DMS114 treated with DMSO at 0.1 percent for 48 hours (cell line): ENCODE data around the gene CTRL.
"Not testable (repeated sequence)": the region's sequence is repeated elsewhere in the genome, so short reads cannot be mapped to it uniquely, and the experiment has no call there.

Experiments used
- DNase-seq: peaks from one replicate; lab custom pipeline; 2025; ENCODE audit not compliant: unreplicated experiment; lab: John Stamatoyannopoulos, UW

The CTRL gene

GRCh38 chr16:67931712-67932461 is at the start of gene CTRL:
TSS of gene CTRL (minus strand) at chr16:67931862. CDS start at chr16:67931852, 10 bp downstream.
- no peak for DNase-seq

GRCh38 chr16:67979955-67980678 is 48.5 kb upstream of the CTRL start, which contains the start of gene DPEP3:
TSS of gene DPEP3 (minus strand) at chr16:67980499. CDS start at chr16:67980380, 119 bp downstream.
- no peak for DNase-seq

- no peak for DNase-seq
Measured at GRCh38 chr16:67977469-67978227, 46.0 kb upstream of the CTRL start.

- no peak for DNase-seq
Measured at GRCh38 chr16:67977005-67977404, 45.3 kb upstream of the CTRL start.

- no peak for DNase-seq
Measured at GRCh38 chr16:67976205-67976604, 44.5 kb upstream of the CTRL start.

- no peak for DNase-seq
Measured at GRCh38 chr16:67975321-67976105, 43.9 kb upstream of the CTRL start.

GRCh38 chr16:67972285-67972684 is 40.6 kb upstream of the CTRL start:
- DNase-seq: not testable (repeated sequence)

- DNase-seq: no peak
Measured at GRCh38 chr16:67971111-67971510, 39.4 kb upstream of the CTRL start.

GRCh38 chr16:67969254-67970039 is 37.8 kb upstream of the CTRL start:
- DNase-seq: no peak

- peak; percentile 69 for DNase-seq
Measured at GRCh38 chr16:67968400-67969253, 37.0 kb upstream of the CTRL start, which contains the start of gene SLC12A4. TSS of gene SLC12A4 (minus strand) at chr16:67968637. CDS start at chr16:67968553, 84 bp downstream.

- no peak for DNase-seq
Measured at GRCh38 chr16:67967958-67968399, 36.3 kb upstream of the CTRL start.

GRCh38 chr16:67967183-67967957 is 35.7 kb upstream of the CTRL start:
- no peak for DNase-seq

GRCh38 chr16:67966549-67967182 is 35.0 kb upstream of the CTRL start:
- no peak for DNase-seq

- no peak for DNase-seq
Measured at GRCh38 chr16:67965668-67966548, 34.2 kb upstream of the CTRL start.

- no peak for DNase-seq
Measured at GRCh38 chr16:67964477-67965131, 32.9 kb upstream of the CTRL start.

- DNase-seq: no peak
Measured at GRCh38 chr16:67963662-67964321, 32.1 kb upstream of the CTRL start.
